Body of pancreas (tissue), 4 donors: Measurements from ENCODE around the gene MED16.

ENCODE experiments used
- POLR2A ChIP-seq, 3 donors: fragments of 450-650 bp; IDR thresholded peaks; one replicate each; pipeline ENCODE4 v1.6.1; 2016; ENCODE audit warnings: antibody characterized with exemption in 3 of 3, mild to moderate bottlenecking in 2 of 3
- TF ChIP-seq, protein P1 (sequence below), 7 experiments: fragments of 450-650 bp in 4 of 7; fragments of 200-600 bp in 3 of 7; sonication (generic) in 3 of 7; IDR thresholded peaks; one replicate each; pipeline ENCODE4 v1.5.1; 2016 to 2019; ENCODE audit warnings: antibody characterized with exemption in 7 of 7

DNA sequence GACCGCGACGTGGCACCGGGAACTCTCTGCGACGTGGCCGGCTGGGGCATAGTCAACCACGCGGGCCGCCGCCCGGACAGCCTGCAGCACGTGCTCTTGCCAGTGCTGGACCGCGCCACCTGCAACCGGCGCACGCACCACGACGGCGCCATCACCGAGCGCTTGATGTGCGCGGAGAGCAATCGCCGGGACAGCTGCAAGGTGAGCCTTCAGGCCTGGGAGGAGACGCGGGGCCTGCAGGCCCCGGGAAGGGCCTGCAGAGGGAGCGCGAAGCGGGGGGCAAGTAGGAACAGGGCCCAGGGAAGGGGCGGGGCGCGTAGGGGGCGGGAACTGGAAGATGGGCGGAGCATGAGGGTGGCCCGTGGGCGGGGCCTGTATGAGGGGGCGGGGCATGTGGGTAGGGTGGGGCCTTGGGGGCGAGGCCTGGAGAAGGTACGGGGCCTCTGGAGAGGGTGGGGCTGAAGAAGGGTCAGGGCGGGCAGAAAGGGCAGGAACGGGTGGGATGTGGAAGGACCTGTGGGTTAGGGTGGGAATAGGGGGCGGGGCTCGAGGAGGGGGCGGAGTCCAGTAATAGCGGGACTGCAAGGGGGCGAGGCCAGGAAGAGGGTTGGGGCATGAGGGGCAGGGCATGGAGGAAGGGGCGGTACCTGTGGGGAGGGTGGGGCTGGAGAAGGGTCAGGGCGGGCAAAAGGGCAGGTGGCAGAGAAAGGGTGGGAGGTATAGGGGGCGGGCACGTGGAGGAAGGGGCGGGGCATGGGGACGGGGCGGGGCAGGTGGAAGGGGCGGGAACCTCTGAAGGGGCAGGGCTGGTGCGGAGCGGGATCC, 31.0 kb downstream of the MED16 start:
- TF ChIP-seq, protein P1, sequence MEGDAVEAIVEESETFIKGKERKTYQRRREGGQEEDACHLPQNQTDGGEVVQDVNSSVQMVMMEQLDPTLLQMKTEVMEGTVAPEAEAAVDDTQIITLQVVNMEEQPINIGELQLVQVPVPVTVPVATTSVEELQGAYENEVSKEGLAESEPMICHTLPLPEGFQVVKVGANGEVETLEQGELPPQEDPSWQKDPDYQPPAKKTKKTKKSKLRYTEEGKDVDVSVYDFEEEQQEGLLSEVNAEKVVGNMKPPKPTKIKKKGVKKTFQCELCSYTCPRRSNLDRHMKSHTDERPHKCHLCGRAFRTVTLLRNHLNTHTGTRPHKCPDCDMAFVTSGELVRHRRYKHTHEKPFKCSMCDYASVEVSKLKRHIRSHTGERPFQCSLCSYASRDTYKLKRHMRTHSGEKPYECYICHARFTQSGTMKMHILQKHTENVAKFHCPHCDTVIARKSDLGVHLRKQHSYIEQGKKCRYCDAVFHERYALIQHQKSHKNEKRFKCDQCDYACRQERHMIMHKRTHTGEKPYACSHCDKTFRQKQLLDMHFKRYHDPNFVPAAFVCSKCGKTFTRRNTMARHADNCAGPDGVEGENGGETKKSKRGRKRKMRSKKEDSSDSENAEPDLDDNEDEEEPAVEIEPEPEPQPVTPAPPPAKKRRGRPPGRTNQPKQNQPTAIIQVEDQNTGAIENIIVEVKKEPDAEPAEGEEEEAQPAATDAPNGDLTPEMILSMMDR (IDR thresholded peaks at IDR 0.05) = no peak
- no peak for TF ChIP-seq POLR2A (IDR thresholded peaks at IDR 0.05)
